Measurements from ENCODE around the gene SCRN1.

SCRN1 gene, protein sequence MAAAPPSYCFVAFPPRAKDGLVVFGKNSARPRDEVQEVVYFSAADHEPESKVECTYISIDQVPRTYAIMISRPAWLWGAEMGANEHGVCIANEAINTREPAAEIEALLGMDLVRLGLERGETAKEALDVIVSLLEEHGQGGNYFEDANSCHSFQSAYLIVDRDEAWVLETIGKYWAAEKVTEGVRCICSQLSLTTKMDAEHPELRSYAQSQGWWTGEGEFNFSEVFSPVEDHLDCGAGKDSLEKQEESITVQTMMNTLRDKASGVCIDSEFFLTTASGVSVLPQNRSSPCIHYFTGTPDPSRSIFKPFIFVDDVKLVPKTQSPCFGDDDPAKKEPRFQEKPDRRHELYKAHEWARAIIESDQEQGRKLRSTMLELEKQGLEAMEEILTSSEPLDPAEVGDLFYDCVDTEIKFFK

DNA sequence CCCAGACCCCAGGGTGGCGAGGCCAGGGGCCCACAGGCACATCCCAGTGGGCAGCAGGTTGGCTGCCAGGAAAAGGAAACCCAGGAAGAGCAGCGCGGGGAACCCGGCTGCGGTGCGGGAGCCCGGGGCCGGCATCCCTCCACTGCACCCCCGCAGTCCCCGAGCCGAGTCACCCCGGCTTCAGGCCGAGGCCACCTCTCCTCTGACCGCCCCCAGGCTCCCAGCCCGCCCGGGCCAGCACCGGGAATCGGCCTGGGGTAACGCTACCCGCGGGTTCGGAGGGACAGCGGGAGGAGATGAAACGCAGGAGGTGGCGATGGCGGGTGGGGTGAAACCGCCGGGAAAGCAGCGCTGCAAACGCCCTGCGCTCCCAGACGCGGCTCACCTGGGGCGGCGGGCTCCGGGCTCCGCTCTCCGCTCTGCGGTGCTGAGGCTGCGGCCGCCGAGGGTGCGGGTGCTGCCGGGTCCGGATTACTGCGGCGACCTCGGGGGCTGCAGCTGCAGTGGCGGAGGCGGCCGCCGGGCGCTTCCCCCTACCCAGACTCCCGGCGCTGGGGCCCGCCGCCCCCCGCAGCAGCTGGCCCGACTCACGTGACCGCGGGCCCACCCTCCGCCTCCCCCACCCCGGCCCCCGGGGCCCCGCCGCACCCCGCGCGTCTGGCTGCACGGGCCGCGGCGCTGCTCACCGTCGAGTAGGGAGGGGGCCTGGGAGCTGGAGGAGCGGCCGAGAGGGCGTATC, at the start of gene SCRN1:
TSS of gene SCRN1 (minus strand) at position 545 of the 739 bp plus-strand sequence. CDS start 20,734 bp downstream, outside the sequence.
- no peak for DNase-seq

DNA sequence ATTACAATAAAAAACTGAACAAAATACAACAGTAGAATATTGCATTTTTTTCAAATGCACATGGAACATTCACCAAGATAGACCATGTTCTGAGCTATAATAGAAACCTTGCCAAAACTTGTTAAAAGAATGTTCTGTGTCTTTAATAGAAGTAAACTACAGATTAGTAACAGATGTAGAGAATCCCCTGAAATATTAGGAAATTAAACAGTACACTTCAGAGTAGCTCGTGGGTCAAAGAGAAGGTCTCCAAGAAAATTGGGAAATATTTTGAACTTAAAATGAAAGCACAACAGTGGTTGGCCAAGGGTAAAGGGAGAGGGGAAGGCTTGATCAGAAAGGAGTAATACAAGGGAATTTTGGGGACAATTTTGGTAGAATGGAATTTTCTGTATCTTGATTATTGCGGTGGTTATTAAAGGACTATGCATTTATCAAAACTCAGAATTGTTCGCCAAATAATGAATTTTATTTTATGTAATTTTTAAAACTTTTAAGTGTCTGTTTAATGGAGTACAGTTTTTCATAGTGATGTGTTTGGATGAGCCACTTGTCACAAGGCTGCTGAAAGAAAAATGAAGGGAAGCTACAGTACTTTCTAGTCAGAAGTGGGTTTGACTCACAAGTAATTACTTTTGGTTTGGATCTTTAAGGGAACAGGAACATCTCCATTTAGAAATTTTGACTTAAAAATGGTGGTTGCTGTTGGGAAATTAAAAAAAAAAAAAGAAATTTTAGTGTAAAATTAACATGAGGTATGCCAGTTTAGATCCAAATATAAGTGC, 48.8 kb upstream of the SCRN1 start:
- DNase-seq = peak; percentile 42

DNA sequence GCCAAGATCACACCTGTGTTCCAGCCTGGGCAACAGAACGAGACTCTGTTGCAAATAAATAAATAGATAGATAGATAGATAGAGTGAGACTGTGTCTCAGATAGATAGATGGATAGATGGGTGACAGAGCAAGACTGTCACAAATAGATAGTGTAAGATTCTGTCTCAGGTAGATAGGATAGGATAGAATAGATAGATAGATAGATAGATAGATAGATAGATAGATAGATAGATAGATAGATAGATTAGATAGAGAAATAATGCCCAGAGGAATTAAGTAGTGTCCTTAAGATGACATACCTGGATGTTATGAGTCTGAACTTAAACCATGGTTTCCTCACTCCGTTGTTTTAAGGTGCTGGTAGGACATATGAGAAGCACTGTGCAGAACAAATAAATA, 46.6 kb upstream of the SCRN1 start:
- no peak for DNase-seq

DNA sequence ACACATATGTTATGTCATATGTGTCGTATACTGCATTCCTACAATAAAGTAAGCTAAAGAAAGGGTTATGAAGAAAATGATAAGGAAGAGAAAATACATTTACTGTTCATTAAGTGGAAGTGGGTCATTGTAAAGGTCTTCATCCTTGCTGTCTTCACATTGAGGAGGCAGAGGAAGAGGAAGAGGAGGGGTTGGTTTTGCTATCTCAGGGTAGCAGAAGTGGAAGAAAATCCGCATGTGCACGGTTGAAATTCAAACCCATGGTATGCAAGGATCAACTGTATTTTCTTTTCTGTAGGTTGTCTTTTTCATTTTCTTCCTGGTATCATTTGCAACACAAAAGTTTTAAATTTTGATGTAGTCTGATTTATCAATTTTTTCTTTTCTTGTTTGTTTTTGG, 44.9 kb upstream of the SCRN1 start:
- peak; percentile 59 for DNase-seq

DNA sequence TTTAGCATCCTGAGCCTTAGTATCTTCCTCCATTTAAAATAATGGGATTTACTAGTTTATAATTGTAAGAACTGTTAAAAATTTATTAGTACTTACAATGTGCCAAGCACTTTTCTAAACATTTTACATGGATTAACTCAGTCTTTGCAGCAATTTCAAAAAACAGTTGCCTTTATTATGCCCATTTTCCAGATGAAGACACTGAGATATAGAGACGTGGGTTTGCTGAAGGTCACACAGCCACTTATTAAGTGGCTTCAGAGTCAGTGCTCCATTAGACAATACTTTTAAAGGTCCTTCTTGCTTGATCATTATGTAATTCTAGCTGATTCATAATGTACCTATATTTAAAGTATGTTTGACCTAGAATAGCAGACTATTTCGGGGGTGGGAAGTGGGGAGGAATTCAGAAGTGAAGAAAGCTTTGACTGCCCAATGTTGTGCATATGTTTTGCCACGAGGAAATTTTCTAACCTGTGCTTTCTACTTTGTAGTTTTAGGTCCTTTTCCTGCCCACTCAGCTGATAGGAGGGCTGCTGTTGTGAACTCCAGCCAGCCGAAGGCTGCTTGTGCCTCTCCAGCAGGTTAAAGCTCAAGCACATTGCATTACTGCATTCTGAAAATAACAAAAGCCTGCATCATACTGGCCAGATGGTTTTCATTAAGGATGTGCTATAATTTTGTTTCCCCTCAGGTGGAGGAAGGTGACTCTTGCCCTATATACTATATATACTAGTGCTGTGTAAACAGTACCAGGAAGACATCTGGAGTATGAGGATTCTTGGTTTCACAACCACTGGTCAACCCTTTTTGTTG, 42.9 kb upstream of the SCRN1 start:
- DNase-seq = peak; percentile 4

DNA sequence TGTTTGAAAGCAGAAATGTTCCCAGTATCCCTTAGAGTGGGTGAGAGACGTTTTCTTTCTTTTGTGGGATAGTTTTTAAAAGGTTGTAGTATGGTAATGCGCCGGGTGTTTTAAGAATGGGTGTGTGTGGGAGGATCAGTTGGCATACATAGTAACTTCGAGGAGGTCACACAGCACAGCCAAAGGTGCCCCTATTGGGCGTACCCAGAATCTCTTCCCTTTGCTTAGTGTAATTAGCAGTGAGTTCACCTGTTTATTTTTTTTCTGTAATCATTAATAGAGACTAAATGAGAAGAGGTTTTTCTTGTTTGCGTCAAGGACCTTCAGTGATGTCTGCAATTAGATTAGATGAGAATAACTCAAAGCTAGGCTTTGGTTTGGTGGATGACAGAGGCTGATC, 40.1 kb upstream of the SCRN1 start:
- peak; percentile 39 for DNase-seq

DNA sequence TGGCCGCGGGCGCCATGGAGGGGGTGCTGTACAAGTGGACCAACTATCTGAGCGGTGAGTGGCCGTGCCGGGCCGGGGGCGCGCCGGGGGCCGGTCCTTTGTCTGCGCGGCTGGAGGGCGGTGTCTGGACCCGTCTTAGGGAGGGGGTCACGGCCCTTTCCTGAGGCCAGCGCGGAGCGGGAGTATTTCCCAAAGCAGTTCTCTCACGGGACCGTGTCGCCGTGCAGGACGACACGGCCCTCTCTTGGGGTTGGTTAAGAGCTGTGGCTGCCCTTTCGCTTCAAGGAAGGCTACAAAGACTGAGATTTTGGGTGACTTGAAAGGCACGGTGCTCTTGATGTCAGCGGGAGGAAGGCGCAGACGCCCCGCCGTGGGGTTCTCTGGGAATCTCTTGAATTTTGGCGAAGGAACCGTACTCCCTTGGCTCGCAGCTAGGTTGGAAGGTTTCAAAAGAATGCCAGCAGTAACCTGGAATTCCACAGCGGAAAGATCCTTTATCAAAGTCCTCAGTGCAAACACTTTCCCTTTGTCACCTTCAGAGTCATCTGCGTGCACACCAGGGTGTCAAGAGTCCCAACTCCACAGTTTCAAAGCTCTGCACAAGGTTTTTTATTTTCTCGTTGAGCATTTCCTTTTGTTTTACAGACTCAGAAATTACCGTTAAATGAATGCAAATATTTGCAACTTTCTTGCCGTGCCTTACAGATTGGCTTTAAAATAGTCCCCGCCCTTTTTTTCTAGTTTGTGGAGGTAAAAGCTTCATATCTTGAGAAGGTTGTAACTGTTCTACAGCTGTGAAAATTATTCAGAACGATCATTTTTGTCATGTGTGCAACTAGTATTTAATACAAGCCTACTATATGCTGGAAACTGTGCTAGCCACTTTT, 39.4 kb upstream of the SCRN1 start:
- DNase-seq = peak; percentile 62

DNA sequence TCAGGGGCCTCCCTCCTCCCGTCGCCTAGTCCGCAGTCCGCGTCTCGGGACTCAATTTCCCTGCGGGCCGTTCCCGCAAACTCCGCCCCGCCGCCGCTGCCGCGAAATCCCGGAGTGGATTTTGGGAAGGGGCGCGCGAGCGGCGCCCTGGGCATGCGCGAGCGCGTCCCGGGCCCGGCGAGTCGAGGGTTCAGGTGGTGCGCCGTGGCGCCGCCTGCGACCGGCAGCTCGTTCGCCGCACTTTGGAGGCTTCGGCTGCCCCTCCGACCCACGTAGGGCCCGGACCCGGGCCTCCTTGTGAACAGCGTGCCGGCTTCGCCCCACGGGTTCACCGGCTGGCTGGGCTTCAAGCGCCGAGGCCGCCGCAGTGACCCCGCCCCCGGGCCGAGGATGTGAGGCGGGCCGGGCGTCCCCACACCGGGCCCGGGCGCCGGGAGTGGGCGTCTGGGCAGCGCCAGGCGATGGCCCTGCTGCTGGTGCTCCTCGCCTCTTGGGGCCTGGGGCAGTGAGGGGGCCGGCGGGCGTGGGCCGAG, 38.7 kb upstream of the SCRN1 start, which contains the start of gene PLEKHA8:
TSS of gene PLEKHA8 (plus strand) at position 197 of the 533 bp plus-strand sequence. CDS start 351 bp downstream, outside the sequence.
- DNase-seq = peak; percentile 87

DNA sequence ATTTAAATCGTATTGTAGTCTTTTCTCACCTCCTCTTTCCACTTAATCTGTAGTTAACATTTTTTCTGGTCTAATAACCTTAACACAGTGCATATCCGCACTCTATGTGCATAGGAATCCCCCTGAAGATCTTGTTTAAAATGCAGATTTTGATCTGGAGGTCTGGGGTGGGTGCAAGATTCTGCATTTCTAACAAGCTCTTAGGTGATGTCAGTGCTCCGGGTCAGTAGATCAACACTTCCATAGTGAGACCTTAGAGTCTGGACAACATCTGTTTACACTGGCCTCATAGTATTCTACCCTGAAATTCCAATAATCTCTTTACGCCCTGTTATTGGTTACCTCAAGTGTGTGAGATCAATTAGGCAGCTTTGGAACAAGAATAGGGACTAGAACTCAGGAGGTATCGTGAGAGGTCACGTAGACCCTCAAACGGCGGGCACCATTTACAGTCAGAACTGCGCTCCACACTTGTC, 38.2 kb upstream of the SCRN1 start:
- DNase-seq = no peak

DNA sequence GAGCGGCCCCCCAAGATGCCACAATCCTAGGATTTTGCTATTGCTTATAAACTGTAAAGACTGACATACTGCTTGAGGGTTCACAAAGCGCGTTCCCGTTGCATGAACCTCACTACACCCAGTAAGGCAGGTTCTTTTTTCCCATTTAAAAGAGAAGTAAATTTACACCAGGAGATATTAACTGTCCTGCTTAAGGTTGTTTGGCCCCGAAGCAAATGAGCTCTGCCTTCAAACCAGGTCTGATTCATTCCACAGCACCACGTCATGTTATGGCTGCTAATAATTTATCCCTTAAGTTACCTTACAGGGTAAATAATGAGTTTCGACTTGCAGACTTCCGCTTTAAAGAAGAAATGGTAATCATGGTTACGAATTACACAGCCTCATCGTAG, 37.5 kb upstream of the SCRN1 start:
- DNase-seq = peak; percentile 71

DNA sequence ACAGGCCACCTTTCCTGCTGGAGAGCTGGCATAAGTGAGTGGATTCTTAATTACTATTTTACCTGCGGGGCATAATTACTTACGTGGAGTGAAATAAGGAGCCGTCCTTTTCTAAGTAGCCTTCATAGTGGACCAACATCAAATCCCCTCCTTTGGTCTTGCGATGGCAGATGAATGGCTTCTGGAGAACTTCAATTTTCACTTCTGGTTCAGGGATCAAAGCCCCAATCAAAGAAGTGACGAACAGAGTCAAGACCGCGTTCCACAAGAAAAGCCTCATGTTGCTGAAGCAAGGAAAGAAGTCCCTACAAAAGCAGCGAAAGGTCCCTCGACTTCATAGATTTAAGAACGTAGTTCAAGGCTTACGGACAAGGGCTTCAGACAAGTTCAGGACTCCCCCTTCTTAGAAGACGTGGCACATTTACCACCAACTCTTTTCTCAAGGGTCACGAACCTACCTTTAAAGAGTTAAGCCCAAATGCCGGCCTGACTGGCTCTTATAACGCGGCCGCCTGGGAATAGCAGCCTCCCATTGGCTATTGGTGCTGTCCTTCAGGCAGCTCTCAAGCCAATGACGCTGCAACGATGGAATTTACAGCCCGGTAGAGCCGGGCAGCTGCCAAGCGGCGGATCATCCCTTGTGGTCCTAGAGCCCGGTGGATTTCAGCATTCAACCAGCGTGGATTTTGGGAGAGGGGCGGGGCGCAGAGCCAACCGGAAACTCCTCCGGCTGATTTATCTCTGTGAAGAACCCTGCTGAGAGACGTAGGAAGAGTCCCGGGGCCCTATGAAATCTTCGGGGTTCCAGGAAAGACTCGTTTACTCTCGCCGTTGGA, 36.8 kb upstream of the SCRN1 start, which contains the start of gene FKBP14:
TSS of gene FKBP14 (minus strand) at position 474 of the 836 bp plus-strand sequence. CDS start at position 280, 194 bp downstream.
- peak; percentile 98 for DNase-seq

DNA sequence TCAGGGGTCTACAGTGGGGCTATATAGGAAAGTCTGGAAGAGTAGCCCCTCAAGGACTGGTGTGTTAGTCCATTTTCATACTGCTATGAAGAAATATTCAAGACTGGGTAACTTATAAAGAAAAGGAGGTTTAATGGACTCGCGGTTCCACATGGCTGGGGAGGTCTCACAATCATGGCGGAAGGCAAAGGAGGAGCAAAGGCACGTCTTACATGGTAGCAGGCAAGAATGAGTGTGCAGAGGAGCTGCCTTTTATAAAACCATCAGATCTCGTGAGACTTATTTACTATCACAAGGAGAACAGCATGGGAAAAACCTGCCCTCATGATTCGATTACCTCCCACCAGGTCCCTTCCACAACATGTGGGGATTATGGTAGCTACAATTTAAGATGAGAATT, 33.9 kb upstream of the SCRN1 start:
- DNase-seq = no peak

DNA sequence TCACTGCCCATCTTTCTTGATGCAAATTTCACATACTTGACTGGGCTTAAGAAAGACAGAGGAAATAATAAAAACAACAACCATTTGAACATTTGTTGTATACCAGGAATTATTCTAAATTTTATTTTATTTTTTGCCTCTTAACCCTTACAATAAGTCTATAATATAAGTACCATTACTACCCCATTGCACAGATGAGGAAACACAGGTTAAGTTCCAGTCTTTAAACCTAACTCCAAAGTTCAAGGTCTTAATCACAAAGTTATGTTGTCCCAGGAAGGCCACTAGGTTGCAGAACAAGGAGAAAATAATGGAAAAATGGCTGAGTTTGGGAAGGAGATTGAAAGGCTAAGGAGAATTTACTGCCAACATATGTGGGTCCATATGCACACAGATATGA, 33.4 kb upstream of the SCRN1 start:
- DNase-seq = no peak

DNA sequence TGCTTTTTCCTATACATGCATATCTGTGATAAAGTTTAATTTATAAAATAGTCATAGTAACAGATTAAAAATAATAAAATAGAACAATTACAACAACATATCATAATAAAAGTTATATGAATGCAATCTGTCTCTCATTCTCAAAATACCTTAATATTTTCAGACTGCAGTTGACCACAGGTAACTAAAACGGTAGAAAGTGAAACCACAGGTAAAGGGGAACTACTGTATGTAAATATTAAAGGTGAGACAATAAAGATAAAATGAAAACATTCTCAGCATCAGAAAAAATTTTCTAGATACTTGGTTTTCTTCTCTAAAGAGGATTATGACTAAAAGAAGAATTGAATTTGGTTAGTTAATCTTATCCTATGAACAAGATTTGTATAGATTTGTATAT, 30.9 kb upstream of the SCRN1 start:
- DNase-seq = no peak

DNA sequence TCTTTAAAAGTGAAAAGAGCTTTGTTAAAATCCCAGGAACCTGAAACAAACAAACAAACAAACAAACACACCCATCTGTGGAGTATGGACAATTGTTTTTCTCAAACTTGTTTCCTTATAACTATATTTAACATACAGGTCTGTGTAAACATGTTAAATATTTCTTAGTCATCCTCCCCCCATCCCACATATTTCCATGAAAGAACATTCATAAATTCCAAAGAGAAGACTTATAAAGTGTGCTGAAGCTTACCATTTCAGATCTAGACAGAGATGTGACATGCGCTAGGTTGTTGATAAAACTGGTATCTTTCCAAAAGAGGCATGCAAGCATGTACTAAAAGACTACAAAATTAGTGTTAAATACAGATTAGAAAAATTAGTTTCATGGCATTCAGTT, 30.4 kb upstream of the SCRN1 start:
- DNase-seq = no peak

DNA sequence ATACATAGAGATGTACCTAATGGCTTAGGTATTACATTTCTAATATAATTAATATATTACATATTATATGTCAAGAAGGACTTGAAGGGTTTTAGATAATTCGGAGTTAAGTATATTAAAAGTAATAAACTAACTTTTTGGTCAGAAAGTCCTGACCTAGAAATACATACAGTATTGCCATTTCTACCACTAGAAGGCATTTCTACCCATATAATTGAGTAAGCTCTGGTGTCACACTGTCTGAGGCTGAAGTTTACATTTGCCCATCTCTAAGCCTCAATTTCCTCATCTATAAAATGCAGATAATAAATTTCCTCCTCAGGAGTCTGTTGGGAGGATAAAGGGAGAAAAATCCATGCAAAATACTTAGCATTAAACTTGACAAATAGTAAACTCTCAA, 29.8 kb upstream of the SCRN1 start:
- DNase-seq = peak; percentile 6

DNA sequence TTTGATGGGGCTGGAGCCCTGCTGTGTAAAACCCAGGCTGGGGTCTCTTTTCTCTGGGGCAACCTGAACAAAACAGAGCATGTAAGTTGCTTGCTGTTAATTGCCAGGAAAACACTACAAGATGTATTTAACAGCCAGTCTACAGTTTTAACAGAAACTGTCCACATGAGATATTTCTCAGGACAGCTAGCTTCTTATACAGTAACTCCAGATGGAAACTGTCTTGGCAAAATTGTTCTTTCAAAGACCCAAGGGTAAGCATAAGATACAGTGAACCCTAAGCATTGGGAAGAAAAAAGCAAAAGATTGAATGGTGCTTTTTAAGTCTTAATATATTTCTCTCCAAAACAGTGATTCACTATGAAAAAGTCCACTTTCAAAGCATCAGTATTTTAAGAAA, 28.9 kb upstream of the SCRN1 start:
- DNase-seq = no peak

DNA sequence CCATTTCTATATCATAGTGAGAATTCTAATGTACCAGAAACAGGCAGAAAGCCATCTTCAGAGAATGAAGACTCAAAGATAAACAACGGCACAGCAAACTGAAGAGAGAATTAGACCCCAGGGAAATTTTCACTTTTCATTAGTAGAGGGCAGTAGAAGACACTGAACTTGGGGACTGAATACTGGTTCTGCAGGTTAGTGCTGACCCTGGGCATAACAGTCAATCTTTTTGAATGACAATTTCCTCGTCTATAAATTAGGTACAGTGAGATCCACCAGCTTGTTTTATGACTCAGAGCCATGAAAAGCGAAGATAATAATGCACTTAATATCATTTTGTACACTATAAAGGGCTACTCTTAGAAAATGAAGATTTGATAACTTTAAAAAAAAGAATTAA, 23.2 kb upstream of the SCRN1 start:
- DNase-seq = no peak

DNA sequence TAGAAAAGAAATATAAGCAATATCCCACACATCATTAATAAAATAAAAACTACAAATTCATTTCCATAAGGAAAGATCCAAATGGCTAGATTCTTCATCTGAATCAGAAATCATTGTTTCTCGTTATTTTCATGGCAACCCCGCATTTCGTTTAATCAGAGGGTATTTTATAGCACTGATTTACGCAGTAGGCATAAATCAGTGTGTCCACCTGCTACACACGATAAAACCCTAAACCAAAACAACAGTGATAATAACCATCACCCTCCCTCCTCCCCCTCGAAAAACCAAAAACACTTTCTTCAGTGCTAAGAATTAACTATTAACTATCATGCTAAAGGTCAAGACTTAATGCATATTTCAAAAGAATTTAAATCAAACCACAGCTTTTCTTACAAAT, 20.4 kb upstream of the SCRN1 start:
- DNase-seq = no peak

DNA sequence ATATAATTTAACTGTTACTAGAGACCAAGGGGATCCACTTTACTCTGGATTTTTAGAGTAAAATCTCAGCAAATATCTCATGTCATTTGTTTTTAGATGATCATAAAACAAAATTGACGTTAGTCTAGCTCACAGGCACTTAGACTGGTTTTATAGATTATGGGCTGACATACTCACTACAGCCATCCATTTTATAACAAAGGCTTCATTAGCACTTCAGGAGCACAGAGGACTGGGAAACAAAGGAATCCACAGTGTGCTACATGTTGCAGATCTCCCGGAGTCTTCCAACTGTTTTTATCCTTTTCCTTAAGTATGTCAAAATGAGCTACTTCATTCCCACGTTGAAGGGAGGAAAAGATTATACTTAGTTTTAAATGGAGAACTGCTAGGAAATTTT, 15.9 kb upstream of the SCRN1 start:
- no peak for DNase-seq

All from OCI-M1 (cell line).